Embryonic facial prominence (tissue), 1 donor: Measurements from ENCODE around the gene MBTPS1.

ENCODE experiments used
- DNase-seq: peaks from one replicate; pipeline ENCODE4 v3.0.0-alpha.2; 2016; ENCODE audit errors: extremely low spot score

The MBTPS1 gene

DNA sequence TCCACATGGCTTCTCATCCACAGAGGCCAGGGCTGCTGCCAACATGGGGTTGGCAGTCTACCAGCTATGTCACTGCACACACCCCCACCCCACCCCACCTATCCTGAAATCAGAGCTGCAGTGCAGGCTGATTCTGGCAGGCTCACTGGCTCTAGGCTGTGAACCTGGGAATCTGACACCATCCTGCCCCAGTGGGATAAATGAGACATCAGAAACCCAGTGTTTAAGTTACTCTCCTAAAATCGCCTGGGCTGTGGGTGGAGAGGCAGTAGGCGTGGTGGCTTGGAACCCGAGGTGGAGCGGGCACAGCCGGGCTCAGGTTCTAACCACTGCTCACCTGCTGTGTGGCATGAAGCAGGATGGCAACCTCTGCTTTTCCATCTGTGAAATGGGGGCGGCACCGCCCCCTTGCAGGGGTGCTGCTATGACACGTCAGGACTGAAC is 79.7 kb downstream of the MBTPS1 start:
- no peak for DNase-seq

DNA sequence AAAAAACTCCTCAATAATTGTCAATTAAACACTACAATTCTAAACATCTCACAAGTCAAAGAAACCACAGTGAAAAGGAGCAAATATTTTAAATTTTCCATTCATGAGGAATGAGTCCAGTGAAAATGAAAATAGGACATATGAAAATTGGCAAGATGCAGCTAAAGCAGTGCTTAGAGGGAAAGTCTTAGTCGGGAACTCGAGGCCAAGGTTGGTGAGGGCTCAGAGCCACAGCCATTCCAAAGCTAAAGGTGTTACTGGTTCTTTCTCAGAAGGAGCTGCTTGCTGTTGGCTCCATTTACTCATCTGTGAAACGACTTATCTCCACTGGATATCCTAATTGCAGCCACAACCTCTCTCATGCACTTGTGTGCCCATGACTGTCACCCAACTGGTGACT is 80.6 kb downstream of the MBTPS1 start:
- no peak for DNase-seq

DNA sequence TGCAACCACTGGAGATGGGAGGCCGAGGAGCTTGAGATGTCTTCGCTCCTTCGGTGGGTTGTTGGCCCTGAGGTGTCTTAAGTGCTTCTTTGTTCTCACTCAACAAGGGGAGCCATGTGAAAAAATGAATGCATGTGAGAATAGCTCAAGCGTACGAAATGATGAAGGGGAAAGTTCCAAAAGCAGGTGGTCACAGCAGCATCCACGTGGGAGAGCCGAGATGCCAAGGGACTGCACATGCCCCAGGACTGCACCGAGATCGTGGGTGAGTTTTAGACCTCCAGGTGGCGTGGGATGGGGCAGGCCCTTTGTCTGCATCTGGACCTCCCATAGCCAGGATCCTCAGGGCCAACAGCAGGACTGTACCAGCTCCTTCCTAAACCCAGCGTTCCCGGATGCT is 82.2 kb downstream of the MBTPS1 start:
- DNase-seq = no peak

DNA sequence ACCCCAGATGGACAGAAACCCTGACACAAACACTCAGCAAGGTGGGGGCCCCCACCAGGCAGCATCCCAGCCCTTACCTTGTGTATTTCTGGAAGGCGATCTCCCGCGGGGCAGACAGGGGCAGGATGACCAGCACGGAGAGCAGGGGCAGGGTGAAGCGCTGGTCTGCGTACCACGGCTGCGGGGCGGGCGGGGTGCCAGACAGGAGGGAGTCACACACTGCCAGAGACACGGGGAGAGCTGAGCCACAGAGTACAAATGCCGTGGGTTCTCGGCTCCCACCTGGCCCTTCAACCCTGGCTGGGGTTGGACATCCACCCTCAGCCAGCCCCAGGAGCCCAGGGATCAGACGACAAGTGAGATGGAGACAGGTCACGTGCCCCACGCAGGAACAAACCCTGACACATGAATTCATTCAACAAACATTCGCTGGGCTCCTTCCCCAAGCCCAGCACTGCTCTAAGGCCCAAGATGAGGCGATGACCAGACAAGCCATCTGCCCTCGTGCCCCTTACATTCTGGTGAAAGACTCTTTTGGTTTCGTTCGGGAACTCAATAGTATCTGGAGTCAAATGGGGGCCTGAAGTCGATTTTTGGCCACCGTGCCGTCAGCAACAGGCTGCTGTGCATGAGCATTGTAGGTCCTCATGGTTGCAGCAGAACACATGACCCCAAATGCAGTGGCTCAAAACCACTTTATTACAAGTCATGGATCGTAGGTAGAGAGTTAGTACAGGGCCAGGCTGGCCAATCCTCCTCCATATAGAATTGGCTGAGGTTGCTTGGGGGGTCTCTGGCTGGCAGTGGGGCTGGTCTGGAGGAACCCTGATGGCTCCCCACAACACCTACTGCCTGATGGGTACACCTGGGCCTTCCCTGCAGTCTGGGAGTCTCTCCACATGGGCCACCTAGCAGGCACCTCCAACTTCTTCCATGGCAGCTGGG is 83.2 kb downstream of the MBTPS1 start:
- DNase-seq = no peak

DNA sequence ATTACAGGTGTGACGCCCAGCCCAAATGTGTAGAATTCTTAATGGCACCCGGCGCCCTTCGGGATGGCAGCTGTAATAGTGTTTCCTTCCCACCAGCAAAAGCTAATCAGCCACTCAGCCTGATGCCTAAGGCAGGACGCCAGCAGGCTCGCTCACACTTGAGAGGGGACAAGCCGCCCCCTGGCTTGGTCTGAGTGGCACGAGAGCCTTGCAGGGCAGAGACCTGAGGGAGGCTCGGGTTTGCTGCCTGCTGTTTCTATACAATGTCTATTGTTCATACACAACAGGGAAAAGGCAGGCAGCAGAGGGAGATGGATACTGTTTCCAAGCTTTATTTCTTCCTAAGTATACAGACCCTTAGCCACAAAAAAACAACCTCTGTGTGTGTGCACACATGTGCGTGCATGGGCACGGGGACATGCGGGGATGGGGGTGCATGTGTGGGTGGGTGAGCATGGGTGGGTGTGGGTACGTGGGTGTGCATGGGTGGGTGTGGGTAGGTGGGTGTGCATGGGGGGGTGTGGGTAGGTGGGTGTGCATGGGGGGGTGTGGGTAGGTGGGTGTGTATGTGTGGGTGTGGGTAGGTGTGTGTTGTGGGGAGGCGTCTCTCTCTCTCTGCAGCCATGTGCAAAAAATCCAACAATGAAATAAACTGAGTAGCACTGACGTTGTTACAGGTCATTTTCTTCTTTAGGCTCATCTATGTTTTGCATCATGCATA is 84.1 kb downstream of the MBTPS1 start:
- DNase-seq = no peak

DNA sequence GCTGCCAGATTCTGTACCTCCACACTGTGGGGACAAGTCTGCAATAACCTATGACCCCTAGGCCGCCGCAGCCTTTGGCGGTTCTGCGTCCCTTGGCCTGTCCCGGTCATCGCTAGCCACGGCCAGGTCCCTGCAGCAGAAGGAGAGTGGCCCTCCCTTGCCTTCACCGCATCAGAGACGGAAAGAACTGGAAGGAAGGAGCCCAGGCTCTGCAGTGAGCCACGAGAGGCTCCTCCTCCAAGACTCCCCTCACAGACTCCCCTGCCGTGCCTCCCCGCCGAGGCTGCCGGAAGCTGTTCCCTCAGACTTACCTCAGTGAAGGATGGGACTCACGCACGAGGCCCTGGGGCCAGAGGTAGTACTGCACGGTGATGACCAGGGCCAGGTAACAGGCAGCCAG is 85.2 kb downstream of the MBTPS1 start:
- DNase-seq = no peak

DNA sequence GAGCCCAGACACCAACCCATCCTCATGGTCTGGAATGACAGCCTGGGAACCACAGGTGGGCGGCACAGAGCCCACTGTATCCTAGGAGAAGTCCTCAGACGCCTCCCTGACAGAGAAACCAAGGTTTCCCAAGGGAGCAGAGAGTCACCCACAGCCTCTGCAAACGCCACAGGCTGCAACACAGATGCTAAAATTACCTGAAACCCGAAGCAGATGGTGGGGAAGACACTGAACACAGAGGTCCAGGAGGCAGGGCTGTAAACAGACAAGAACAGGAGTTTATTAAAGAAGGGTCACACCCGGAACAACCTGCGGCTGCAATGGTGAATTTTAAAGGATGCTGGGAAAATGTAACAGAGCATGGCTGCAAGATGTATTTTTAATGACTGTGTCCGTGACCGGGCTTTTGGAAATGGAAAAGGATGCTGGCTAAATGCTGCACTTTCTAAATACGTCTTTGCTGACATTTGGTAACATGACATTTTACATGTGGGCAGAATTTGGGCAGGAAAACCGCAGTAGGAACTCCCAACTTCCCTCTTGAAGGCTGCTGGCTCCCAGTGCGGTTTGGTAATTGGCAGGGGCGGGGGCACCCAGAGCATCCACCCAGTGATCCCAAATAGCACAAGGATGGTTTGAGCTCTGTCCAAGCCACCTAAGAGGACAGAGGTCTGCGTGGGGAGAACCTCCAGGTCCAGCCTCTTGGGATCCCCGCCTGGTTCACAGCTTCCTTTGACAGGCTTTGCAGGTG is 87.3 kb downstream of the MBTPS1 start:
- DNase-seq = no peak

DNA sequence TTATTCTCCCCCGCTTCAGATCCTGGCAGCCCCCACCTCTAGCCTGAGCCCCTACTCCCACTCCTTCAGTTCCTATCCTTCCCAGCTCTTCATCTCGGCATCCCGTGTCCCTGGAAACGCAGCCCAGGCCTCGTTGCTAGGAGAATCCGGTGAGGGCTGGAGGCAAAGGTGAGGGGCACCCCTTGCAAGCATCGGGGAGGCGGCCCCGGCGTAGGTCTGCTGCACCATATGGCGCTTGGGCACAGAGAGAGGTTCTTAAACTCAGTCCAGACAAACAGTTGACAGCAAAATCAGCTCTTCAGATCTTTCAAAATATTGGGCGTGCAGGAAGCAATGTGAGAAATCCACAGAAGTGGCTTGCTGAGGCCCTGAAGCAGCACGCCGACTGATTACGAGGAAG is 89.1 kb downstream of the MBTPS1 start:
- DNase-seq = no peak

DNA sequence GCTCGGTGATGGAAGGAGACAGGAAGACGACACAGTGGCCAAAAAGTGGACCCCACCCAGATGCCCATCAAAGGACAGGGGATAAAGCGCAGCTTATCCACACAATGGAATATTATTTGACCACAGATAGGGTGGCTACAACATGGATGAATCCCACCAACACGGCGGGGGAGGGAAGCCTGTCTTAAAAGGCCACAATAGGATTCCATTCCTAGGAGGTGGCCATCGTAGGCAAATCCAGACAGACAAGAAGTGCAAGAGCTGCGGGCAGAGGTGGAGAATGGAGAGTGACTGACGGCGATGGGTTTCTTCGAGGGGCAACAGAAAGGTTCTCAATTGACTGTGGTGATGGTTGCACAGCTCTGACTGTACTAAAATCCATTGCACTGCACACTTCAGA is 90.1 kb downstream of the MBTPS1 start:
- no peak for DNase-seq

DNA sequence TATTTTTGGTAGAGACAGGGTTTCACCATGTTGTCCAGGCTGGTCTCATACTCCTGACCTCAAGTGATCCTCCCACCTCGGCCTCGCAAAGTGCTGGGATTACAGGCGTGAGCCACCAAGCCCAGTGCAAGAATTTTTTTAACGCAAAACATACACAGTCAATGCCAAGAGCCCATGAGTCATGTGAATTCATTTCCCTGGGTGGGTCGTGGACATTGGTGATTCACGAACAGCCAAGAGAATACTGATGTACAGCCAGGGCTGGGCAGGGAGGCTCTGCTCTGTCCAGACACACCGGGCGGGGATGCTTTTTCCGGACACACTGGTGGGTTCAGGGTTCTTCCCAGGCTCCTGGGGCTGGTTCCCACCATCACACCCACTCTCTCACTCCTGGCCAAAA is 91.9 kb downstream of the MBTPS1 start:
- no peak for DNase-seq

DNA sequence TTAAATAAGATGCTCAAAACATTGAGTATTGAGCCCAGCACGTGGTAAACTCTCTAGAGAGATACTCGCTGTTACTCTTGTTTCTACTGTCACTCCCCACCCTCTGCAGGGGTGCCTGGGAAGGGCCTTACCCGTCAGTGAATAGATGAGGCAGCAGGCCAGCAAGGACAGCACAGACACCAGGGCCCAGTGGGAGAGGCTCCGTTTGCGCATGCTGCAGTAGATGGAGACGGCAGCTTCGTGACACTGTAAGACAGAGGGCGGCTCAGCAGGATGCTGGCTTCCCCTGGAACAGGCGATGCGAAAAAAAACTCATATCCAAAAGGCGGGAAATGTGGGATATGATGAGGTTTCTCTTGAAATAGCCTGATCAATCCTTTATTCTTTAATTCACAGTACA is 94.1 kb downstream of the MBTPS1 start:
- no peak for DNase-seq

DNA sequence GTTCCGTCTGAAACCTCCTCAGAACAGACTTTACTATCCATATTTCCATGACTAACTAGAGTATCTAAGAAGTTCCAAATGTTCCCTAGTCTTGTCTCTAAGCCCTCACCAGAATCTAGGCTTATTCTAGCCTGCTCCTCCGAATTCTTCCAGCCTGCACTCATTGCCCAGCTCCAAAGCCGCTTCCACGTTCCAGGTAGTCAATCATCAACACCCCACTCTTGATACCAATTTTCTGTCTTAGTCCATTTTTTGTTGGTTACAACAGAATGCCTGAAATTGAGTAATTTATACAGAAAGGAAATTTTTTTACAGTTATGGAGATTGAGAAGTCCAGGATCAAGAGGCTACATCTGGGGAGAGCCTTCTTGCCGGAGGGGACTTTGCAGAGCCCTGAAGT is 95.3 kb downstream of the MBTPS1 start:
- DNase-seq = no peak

DNA sequence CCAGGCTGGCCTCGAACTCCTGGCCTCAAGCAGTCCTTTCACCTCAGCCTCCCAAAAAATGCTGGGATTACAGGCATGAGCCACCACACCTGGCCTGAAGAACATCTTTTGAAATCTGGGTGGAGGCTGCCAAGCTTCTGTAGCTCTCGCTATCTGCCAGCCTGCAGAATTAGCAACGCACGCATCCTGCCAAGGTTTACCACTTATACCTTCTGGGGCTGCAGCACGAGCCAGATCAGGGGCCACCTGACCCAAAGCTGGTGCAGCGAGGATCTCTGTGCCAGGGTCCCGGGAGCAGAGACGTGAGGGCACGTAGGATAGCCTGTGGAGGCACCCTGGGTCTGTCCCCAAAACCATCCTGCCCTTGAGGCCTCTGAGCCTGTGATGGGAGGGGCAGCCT is 96.4 kb downstream of the MBTPS1 start:
- DNase-seq = no peak

DNA sequence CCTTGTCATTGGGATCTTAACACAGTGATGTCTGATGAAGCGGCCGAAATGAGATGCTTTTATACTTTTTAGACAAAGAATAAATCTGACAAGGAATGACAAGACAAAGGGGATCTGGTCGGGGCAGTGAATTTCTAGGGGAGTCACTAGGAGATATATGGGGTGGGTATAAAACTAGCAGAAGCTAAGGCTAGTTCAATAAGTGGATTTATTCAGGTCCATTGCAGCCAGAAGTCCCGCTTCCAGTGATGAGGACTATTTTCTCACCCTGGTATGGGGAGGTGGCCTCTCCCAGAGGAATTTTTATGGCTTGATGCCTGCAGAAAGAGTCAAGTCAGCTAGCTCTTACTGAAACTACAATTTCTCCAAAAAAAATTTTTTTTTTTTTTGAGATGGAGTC is 98.0 kb downstream of the MBTPS1 start:
- no peak for DNase-seq

DNA sequence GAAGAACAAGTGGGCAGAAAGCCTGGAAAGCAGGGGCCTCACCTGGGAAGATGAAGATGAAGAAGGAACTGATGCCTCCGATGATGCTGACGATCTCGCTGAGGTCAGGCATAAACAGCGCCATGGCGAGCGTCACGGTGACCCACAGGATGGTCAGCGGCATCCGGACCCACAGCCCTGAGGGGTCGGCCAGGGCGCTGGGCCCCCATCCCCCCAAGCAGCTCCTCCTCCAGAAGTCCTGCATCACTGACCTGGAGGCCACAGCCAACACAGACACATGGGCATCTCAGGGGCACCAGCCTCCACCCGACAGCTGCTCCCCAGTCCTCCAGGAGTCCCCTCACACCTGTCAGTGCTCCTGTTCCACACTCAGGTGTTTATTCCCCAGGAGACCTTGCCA is 100.3 kb downstream of the MBTPS1 start:
- no peak for DNase-seq

DNA sequence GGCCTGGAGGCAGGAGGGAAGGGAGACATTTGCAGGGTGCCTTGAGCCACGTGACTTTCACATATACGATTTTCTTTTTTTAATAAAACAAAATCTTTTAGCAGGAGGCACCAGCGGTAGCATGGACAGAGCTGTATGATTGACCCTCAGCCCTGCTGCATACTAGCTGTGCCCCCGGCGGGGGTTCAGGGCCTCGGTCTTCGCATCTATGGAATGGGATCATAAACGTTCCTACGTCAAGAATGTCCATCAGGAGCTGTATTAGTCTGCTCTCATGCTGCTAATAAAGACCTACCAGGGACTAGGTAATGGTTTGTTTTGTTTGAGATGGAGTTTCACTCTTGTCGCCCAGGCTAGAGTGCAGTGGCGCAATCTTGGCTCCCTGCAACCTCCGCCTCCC is 101.3 kb downstream of the MBTPS1 start:
- no peak for DNase-seq

DNA sequence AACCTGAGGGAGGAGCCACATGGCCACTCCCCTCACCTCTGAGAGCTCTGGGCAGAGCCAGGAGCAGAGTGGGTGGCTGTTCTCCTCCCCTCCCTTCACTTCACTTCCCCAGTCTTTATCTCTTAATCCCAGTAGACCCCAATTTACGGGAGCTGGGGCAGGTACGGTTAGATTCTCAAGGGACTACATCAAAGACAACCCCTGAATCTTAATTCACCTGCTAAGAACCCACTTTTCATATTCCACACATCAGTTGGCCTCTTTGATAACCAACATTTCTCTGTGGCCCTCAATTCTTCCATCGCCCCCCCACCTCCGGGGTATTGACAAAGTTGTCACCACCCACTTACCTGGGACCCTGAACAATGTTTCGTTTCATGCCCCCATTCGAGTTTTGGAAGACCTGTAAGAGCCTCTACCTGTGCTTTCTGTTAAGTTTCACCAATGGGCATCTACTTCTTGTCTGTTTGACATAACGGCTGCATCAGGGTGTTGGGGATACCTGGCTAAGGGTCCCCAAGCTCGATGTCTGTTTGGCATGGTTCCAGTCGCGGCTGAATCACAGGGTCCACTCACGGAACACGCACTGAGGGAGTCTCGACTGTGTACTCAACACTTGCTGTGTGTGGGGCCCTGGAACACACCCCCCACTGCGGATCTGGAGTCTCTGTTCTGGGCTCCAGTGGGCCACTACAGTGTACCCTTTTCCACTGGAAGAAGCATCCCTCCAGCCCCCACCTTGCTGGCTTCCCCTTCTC is 102.0 kb downstream of the MBTPS1 start:
- no peak for DNase-seq

DNA sequence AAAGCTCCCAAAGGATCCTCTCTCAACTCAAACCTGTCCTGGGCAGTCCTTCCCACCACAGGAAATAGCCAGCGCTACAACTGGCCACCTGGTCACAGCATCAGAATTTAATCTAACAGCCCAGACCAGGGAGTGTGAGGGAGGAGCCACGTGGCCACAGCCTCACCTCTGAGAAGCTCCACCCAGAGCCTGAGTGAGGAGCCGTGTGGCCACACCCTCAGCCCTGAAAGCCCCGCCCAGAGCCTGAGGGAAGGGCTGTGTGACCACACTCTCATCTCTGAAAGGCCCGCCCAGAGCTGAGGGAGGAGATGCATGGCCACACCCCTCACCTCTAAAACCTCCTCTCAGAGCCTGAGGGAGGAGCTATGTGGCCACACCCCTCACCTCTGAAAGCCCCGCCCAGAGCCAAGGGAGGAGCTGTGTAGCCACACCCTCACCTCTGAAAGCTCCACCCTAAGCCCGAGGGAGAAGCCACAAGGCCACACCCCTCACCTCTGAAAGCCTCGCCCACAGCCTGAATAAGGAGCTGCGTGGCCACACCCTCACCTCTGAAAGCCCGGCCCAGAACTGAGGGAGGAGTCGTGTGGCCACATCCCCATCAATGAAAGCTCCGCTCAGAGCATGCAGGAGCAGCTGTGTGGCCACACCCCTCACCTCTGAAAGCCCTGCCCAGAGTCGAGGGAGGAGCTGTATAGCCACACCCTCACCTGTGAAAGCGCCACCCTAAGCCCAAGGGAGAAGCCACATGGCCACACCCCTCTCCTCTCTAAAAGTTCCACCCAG is 102.8 kb downstream of the MBTPS1 start:
- DNase-seq = no peak

DNA sequence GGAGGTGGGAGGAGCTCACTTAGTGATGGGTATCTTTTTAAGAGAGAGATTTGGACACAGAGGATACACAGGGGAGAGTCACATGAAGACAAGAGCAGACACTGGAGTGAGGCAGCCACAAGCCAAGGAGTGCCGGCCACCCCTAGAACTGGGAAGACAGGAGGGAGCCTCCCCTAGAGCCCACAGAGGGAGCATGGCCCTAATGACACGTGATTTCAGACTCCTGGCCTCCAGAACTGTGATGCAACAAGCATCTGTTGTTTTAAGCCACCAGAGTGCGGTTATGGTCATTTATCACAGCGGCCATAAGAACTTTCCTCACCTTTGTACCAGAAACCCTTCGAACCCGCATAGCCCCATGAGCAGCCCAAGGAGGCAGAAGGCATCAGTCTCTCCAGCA is 107.5 kb downstream of the MBTPS1 start:
- DNase-seq = no peak

DNA sequence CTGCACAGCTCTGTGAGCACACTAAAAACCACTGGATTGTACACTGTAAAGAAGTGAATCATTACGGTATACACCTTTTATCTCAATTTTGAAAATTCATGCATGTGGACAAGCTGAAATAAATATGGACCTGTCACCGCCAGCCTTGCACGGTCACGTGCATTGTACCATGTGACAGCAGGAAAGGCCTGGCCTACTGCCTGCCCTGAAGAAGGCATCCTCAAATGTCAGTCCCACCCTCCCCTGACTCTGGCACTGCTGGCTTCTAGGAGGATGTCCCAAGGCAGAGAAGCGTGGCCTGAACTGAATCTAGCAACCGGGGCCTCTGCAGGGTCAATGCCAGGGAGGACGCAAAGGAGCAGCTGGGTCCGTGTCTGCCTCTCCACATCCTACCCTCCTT is 108.8 kb downstream of the MBTPS1 start:
- no peak for DNase-seq

DNA sequence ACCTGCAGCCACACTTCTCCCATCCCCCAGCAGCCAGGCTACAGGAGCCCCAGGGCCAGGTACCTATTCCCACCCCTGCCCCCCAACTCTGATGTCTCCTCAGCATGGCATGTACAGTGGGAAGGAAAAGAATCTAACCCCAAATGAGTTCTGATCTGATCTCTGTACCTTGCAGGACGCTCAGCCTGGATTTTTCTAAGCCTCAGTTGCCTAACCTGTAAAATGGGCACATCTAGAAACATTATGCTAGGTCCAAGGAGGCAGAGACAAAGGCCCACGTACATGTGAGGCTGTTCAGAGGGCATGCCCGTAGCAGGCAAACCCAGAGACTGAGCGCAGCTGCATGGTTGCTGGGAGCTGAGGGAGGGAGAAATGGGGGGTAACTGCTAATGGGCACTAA is 109.2 kb downstream of the MBTPS1 start:
- DNase-seq = no peak
